GM23248 (cell line): ENCODE measurements around the gene TLE7. TPM values are rescaled to one million over a fixed set of nuclear protein-coding genes. Genes with fewer than 3 reads are reported as not detected.

ENCODE experiments used
- DNase-seq: peaks from one replicate; pipeline ENCODE4 v3.0.0-alpha.2; 2015
- H2AFZ ChIP-seq: fragments of 200-600 bp; sonication (generic); 2 replicates; pipeline ENCODE4 v1.6.1; 2016; ENCODE audit warnings: antibody characterized with exemption
- H3F3A ChIP-seq: fragments of 200-600 bp; sonication (generic); 2 replicates; pipeline ENCODE4 v1.6.1; 2016; ENCODE audit warnings: mild to moderate bottlenecking, antibody characterized with exemption, mixed run types; ENCODE audit not compliant: insufficient read depth
- H3K27ac ChIP-seq: fragments of 200-600 bp; sonication (generic); 2 replicates; pipeline ENCODE4 v1.5.1; 2016; ENCODE audit warnings: mild to moderate bottlenecking
- H3K27me3 ChIP-seq: fragments of 200-600 bp; sonication (generic); replicated peaks from 2 replicates; pipeline ENCODE4 v1.6.1; 2016; ENCODE audit warnings: mild to moderate bottlenecking; ENCODE audit not compliant: insufficient read depth
- H3K36me3 ChIP-seq: fragments of 200-600 bp; sonication (generic); 2 replicates; pipeline ENCODE4 v1.6.1; 2016; ENCODE audit warnings: low read depth, mild to moderate bottlenecking
- H3K4me1 ChIP-seq: fragments of 200-600 bp; sonication (generic); 2 replicates; pipeline ENCODE4 v1.6.1; 2016; ENCODE audit warnings: mild to moderate bottlenecking; ENCODE audit not compliant: insufficient read depth
- H3K4me2 ChIP-seq: fragments of 200-600 bp; sonication (generic); one replicate; pipeline ENCODE4 v1.6.1; 2016; ENCODE audit warnings: mild to moderate bottlenecking; ENCODE audit not compliant: unreplicated experiment
- H3K4me3 ChIP-seq: fragments of 200-600 bp; sonication (generic); 2 replicates; pipeline ENCODE4 v1.5.1; 2016; ENCODE audit warnings: mild to moderate bottlenecking
- H3K79me2 ChIP-seq: fragments of 200-600 bp; sonication (generic); 2 replicates; pipeline ENCODE4 v1.6.1; 2016; ENCODE audit warnings: mild to moderate bottlenecking; ENCODE audit not compliant: insufficient read depth
- H3K9ac ChIP-seq: fragments of 200-600 bp; sonication (generic); 2 replicates; pipeline ENCODE4 v1.6.1; 2016; ENCODE audit warnings: mild to moderate bottlenecking
- H3K9me2 ChIP-seq: fragments of 200-600 bp; sonication (generic); 2 replicates; pipeline ENCODE4 v1.6.1; 2016; ENCODE audit warnings: mixed run types, mild to moderate bottlenecking, moderate library complexity; ENCODE audit not compliant: insufficient read depth
- H3K9me3 ChIP-seq: fragments of 200-600 bp; sonication (generic); one replicate; pipeline ENCODE4 v1.6.1; 2017; ENCODE audit warnings: low read depth
- H4K20me1 ChIP-seq: fragments of 200-600 bp; sonication (generic); 2 replicates; pipeline ENCODE4 v1.6.0; 2016; ENCODE audit not compliant: insufficient read depth
- EZH2 ChIP-seq: fragments of 200-600 bp; sonication (generic); IDR thresholded peaks from 2 replicates; pipeline ENCODE4 v1.6.1; 2018; ENCODE audit warnings: antibody characterized with exemption, mild to moderate bottlenecking; ENCODE audit not compliant: insufficient read depth, poor library complexity, severe bottlenecking
- EZH2phosphoT487 ChIP-seq: fragments of 200-600 bp; sonication (generic); IDR thresholded peaks from 2 replicates; pipeline ENCODE4 v1.6.1; 2018; ENCODE audit warnings: antibody characterized with exemption, moderate library complexity, mild to moderate bottlenecking, low read depth; ENCODE audit not compliant: insufficient read depth
- WGBS, 2 experiments: methylation state at CpG; one replicate each; pipeline ENCODE4 v1.1.6; 2015 to 2017; ENCODE audit warnings: low lambda C conversion rate in 2 of 2, low coverage in 1 of 2; ENCODE audit errors: missing lambda C conversion rate in 2 of 2; 5-methylcytosine and 5-hydroxymethylcytosine counted together
- in situ Hi-C: fragments of 300-500 bp; cut with MboI; formaldehyde crosslinking; loops from 2 replicates; pipeline ENCODE4 v1.15.0; 2020
- polyA plus RNA-seq: library from polyadenylated mRNA; unstranded; fragments of >200 nt; fragmentation: Nextera tagmentation; extraction: Ambion mirVana; gene quantifications from 2 replicates; pipeline ENCODE4 v1.2.1, GENCODE V29; 2016
- total RNA-seq: library from RNA; depleted of rRNA; stranded (reverse); fragments of >200 nt; shearing (Covaris generic); gene quantifications from 2 replicates; pipeline ENCODE4 v1.2.3, GENCODE V29; 2014

The TLE7 gene
- total and polyA plus RNA-seq, 2 experiments from 2014 or later, result not detected

- H3K4me2 ChIP-seq, result no peak overlapping the region
- H3K27ac ChIP-seq, result no peak overlapping the region
- WGBS, 2 experiments, result 96 to 98% methylated on average over 7 of the region's 7 CpGs
- DNase-seq, result no peak
- no peak overlapping the region for H2AFZ ChIP-seq
- in situ Hi-C loops, result no loop called here
- peaks cover 23% of the 10 kb centered on the region for H3K9me3 ChIP-seq
- 0 out of 2 replicates have a peak overlapping the region, but pooled peaks have one; percentile 5 for H3K4me3 ChIP-seq
- H3F3A ChIP-seq, result peaks cover 20% of the 10 kb centered on the region; the same call in 1 of the 2 replicates
- TF ChIP-seq EZH2, result no peak
- no peak for TF ChIP-seq EZH2phosphoT487
- no peak overlapping the region for H3K9ac ChIP-seq
- H3K27me3 ChIP-seq, result no peaks in the 10 kb centered on the region
- no peaks in the 10 kb centered on the region for H3K9me2 ChIP-seq
- H3K36me3 ChIP-seq, result peaks cover 67% of the 10 kb centered on the region
- no peaks in the 10 kb centered on the region for H3K79me2 ChIP-seq
- no peaks in the 10 kb centered on the region for H4K20me1 ChIP-seq
- H3K4me1 ChIP-seq, result no peaks in the 10 kb centered on the region
Observed at GRCh38 chr16:71448274-71448866, 6.5 kb upstream of the TLE7 start.

- H3K4me2 ChIP-seq, result no peak overlapping the region
- DNase-seq, result no peak
- no peaks in the 10 kb centered on the region for H4K20me1 ChIP-seq
- no peak overlapping the region for H2AFZ ChIP-seq
- no peak overlapping the region for H3K9ac ChIP-seq
- no peak overlapping the region for H3K27ac ChIP-seq
- TF ChIP-seq EZH2phosphoT487 (no peak), EZH2 (no peak)
- H3F3A ChIP-seq, result 0 out of 2 replicates have a peak, but pooled peaks cover 3% of the 10 kb centered on the region
- no peaks in the 10 kb centered on the region for H3K9me2 ChIP-seq
- 95 to 97% methylated on average over 6 of the region's 6 CpGs for WGBS, 2 experiments
- H3K4me1 ChIP-seq, result no peaks in the 10 kb centered on the region
- no peaks in the 10 kb centered on the region for H3K27me3 ChIP-seq
- peaks cover 23% of the 10 kb centered on the region for H3K36me3 ChIP-seq
- H3K79me2 ChIP-seq, result no peaks in the 10 kb centered on the region
- peaks cover 7% of the 10 kb centered on the region for H3K9me3 ChIP-seq
- in situ Hi-C loops, result no loop called here
- no peak overlapping the region for H3K4me3 ChIP-seq
Observed at GRCh38 chr16:71443714-71444113, 1.9 kb upstream of the TLE7 start.

GRCh38 chr16:71441348-71442050, 355 bp downstream of the TLE7 start:
- H3K9me2 ChIP-seq, result no peaks in the 10 kb centered on the region
- H3K4me3 ChIP-seq, result no peak overlapping the region
- WGBS, 2 experiments, result 64 to 66% methylated on average over 59 to 67 of the region's 71 CpGs
- H3F3A ChIP-seq, result no peaks in the 10 kb centered on the region
- no peak overlapping the region for H2AFZ ChIP-seq
- H3K36me3 ChIP-seq, result peaks cover under 1% of the 10 kb centered on the region; the same call in 1 of the 2 replicates
- no peak overlapping the region for H3K4me2 ChIP-seq
- no peaks in the 10 kb centered on the region for H3K9me3 ChIP-seq
- no peaks in the 10 kb centered on the region for H3K79me2 ChIP-seq
- TF ChIP-seq EZH2 (no peak), EZH2phosphoT487 (no peak)
- no peaks in the 10 kb centered on the region for H3K4me1 ChIP-seq
- no peak for DNase-seq
- in situ Hi-C loops, result no loop called here
- H3K27me3 ChIP-seq, result no peaks in the 10 kb centered on the region
- H4K20me1 ChIP-seq, result no peaks in the 10 kb centered on the region
- no peak overlapping the region for H3K9ac ChIP-seq
- H3K27ac ChIP-seq, result no peak overlapping the region

GRCh38 chr16:71440669-71441347, 1.0 kb downstream of the TLE7 start:
- 64 to 71% methylated on average over 25 of the region's 25 CpGs for WGBS, 2 experiments
- Histone ChIP-seq H3K4me2 (no peak overlapping the region), H3K9me2 (no peaks in the 10 kb centered on the region), H3K36me3 (no peaks in the 10 kb centered on the region), H3K4me3 (no peak overlapping the region), H3F3A (no peaks in the 10 kb centered on the region), H3K9me3 (no peaks in the 10 kb centered on the region), H3K9ac (no peak overlapping the region), H3K79me2 (no peaks in the 10 kb centered on the region), H3K27ac (no peak overlapping the region), H2AFZ (no peak overlapping the region), H4K20me1 (no peaks in the 10 kb centered on the region), H3K4me1 (no peaks in the 10 kb centered on the region), H3K27me3 (no peaks in the 10 kb centered on the region)
- in situ Hi-C loops, result no loop called here
- no peak for TF ChIP-seq EZH2
- no peak for TF ChIP-seq EZH2phosphoT487
- DNase-seq, result no peak
